GM18868 (cell line): Measurements from ENCODE around the gene MTA1.

Source experiments
- ATAC-seq: cut with Tn5 transposase; IDR thresholded peaks from one replicate; pipeline ENCODE4 v1.9.1; 2021; ENCODE audit warnings: mild to moderate bottlenecking, moderate library complexity; ENCODE audit not compliant: unreplicated experiment

The MTA1 gene

DNA sequence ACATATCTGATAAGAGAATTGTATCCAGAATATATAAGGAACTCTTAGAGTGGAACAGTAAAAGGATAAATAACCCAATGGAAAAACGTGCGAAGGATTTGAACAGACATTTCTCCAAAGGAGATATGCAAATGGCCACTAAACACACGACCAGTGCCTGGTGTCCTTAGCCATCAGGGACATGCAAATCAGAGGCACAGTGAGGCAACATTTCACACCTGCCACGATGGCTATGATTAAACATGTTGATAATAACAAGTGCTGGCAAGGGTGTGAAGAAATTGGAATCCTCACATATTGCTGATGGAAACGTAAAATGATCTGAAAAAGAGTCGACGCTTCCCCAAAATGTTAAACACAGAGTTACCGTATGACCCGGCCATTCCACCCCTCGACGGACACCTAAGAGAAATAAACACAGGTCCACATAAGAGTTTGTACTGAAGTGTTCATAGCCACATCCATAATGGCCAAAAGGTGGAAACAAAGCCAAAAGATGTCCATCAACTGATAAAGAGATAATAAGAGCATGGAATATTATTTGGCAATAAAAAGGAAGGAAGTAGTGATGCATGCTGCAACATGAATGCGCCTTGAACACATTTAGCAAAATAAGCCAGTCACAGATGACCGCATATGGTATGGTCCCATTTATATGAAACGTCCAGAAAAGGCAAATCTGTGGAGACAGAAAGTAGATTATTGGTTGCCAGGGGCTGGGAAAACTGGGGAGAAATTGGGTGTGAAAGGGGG, 100.5 kb downstream of the MTA1 start:
- no peak for ATAC-seq
